HG03439 (cell line): Measurements from ENCODE around the gene TNFRSF1A.

ENCODE experiments used
- ATAC-seq: cut with Tn5 transposase; IDR thresholded peaks from one replicate; pipeline ENCODE4 v1.9.1; 2021; ENCODE audit warnings: mild to moderate bottlenecking, moderate library complexity; ENCODE audit not compliant: unreplicated experiment

The TNFRSF1A gene

DNA sequence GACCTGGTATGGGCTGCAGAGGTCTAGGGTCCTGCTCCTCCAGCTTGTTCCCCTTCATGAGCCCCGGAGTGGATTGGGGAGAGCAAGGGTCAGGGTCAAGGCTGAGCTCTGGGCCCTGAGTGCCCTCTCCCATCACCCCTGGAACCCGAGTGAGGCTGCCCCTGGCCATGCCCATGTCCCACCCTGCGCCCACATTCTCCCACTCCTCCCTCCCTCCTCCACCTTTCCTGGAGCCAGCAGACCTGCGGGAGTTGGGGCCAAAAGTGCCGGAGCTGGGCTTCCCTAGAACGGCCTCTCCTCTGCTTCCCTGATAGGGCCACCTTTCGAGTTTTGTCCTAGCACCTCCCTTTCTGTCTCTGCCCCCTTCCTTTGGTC lies 32.9 kb upstream of the TNFRSF1A start:
- no peak for ATAC-seq

DNA sequence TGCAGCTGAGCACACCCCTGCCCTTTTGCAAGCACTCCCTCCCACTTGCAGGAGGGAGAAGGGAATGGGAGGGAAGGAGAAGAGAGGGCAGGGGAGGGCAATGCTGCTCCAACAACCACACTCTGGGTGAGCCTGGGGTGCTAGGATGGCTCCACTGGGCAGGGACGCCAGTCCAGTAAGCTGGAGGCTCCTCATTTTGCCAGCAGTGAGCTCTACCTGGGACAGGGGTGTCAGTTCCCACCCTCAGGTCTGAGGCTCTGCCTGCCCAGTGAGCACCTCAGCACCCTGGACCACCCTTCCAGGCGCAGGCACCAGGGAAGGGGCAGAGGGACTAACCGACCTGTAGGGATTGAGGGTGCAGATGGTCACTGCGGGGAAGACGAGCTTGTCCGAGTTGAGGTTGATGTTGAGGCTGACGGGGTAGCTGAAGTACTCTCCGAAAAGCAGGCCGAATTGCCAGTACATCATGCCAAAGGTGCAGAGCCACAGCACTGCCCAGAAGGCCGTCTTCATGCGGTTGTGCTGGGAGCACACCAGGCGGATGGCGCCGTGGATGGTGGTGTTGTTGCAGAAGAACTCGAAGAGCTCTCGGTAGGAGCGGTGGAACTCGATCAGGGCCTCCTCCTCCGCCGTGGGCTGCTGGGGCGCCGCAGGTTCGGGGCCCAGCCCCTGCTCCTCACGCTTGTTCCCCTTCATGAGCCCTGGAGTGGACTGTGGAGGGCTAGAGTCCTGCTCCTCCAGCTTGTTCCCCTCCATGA lies 32.3 kb upstream of the TNFRSF1A start:
- no peak for ATAC-seq

GRCh38 chr12:6373022-6373787 lies 31.3 kb upstream of the TNFRSF1A start:
- no peak for ATAC-seq

GRCh38 chr12:6372403-6373003 lies 30.6 kb upstream of the TNFRSF1A start:
- ATAC-seq: no peak

DNA sequence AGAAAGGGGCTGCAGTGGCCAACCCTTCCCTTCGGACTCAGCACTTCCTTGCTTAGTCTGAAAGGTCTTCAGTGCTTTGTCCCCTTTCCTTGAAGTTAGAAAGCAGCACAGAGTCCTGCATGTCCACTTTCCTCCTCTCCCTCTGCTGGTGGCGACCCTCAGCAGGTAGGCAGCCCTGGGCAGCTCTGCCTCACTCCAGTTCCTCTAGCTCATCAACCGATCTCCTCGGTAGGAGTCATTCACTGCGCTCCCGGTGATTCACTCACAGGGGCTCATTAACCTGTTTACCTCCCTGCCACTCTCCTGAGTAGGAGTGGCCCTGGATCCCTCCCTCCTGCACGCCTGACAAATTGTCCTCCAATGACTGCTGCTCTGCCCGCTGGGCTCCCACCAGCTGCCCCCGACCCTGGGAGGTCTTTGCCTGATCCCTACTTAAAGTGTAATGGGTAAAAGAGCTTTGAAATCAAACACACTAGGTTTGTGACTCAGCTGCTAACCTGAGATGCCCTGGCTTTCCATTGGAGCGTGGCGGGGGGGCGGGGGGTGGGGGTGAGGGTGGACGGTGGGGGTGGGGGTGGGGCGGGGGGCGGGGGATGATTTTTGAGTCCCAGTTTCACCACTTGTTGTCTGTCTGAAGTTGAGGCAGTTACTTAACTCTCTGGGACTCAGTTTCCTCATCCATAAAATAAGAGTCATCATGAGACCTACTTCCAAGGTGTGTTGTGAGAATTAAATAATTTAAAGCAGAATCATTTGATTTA lies 29.3 kb upstream of the TNFRSF1A start:
- no peak for ATAC-seq

DNA sequence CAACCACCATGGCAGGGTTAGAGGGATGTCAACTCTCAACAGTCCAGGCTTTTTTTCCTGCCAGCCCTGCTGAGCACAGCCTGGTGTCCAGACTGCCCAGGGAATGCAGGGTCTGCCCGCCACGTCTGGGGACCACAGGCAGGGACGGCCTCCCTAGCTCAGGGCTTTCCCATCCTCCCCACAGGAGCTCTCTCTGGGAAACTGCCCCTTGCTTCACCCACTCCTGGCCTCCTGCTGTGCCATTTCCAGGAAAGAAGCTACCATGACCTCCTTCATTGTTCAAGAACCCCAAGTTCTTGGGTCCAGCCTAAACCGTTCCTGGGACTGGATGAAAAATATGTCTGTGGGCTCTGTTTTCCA lies 28.7 kb upstream of the TNFRSF1A start:
- ATAC-seq: no peak

- ATAC-seq: no peak
Measured at GRCh38 chr12:6369916-6370575, 28.2 kb upstream of the TNFRSF1A start.

- ATAC-seq: no peak
Measured at GRCh38 chr12:6368906-6369525, 27.1 kb upstream of the TNFRSF1A start.

- no peak for ATAC-seq
Measured at GRCh38 chr12:6367969-6368892, 26.4 kb upstream of the TNFRSF1A start.

DNA sequence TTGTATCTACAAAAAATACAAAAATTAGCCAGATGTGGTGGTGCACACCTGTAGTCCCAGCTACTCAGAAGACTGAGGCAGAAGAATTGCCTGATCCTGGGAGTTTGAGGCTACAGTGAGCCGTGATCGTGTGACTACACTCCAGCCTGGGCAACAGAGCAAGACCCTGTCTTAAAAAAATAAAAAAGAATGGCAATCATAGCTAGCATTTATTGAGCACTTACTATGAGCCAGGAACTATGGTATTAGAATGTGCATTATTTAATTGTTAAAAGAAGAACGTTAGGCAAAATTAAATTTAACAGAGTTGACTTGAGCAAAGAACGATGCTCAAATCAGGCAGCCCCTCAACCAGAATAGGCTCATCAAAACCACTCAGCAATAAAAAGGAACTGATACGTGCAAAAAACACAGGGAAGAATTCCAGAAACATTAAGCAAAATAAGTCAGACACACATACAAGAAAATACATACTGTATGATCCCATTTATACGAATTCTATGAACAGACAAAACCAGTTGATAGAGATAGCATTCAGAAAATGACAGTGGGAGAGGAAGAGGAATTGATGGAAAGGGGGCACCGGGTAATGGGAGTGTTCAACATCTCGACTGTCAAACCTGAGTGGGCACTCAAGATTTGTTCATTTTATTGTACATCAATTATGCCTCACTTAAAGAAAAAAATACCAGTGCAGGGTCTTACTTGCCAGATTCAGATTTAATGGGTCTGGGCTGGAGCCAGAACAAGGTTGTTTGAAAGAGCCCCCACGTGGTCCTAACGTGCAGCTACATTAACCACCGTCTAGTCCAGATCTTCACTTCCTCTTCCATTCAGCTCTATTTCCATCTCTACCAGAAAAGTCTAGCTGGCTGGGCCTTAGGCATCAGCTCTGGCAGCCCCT lies 25.4 kb upstream of the TNFRSF1A start:
- no peak for ATAC-seq

- ATAC-seq: no peak
Measured at GRCh38 chr12:6364044-6364374, 22.1 kb upstream of the TNFRSF1A start.

DNA sequence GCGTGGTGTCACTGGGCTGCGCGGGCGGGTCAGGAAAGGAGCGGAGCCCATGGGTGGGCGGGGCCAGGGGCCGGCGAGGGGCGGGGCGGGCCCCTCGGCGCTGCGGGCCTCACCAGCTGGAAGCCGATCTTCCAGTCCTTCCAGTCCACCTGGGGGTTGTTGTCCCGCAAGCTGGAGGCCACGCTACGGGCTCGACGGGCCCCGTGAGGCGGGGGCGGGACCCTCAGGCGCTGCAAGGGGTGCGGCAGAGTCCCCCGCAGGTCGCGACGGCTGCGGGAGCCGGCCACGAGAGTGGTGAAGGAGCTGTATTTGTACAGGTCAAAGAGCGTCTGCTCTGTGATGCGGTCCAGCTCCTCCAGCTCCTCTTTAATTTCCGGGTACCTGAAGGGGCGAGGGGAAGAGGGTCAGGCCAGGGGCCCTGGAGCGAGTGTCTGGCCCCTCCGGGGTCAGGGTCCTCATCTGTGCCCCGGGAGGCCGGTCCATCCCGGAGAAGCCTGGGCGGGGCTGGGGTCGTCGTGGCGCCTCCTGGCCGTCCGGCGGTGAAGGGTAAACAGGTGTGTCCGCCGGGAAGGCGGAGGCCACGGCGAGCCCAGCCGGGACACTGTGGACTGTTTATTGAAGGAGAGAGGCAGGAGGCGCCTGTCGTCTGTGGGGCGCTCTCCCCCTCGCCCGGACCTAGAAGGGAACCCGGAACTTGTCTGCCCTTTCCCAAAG lies 21.6 kb upstream of the TNFRSF1A start:
- ATAC-seq: no peak

- ATAC-seq: no peak
Measured at GRCh38 chr12:6363010-6363329, 21.1 kb upstream of the TNFRSF1A start.

GRCh38 chr12:6362403-6362802 lies 20.5 kb upstream of the TNFRSF1A start:
- ATAC-seq: no peak

DNA sequence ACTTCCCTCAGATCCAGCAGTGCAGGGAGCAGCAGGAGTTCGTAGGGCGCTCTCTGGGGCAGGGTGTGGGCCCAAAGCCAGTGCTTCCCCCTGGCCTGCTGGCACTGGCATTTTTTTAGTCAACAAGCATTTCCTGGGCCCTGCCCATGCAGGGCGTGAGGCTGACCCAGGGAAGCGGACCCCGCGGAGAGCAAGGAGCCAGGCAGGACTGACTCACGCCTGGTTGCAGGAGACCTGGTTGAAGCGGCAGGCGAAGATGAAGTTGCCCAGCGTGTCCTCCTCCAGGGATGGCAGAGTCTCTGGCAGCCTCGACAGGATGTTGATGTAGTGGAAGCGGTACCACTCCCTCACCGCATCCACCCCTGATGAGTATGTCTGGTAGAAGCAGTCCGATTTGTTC lies 20.0 kb upstream of the TNFRSF1A start:
- no peak for ATAC-seq

DNA sequence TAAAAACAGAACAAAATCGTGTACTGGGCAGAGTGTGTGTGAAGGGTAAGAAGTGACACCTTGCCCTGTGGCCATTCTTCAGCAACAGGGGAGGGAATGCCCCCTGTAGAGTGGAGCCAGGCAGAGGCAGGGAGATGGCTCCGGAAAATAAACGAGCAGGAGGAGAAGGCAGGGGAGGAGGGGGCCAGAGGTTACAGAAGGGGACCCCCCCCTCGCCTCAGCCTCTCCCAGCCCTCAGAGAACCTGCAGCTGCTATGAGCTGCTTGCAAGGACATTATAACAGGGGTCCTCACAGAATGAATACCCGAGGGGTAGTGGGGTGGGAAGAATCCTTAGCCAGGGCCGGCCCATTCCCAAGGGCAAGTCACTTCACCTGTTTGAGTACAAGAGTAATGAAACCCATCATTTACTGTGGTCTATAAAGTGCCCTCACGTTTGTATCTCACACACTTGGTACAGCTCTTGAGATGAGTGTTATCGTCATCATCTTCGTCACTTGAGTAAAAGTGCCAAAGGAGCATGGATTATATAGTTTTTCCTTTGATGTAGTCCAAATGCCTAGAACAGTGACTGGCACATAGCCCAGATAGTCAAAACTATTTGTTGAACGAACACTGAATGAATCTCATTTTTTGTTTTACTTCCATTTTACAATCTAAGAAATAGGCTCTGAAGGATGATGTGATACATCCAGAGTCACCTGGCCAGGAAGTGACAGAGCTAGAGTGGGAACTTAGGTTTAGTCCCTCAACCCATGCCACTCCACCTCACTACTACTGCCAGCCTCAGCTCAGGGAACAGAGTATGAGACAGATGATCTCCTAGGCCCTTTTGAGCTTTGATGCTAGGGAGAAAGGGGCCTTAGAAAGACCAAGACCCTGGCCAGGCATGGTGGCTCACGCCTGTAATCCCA lies 19.0 kb upstream of the TNFRSF1A start:
- no peak for ATAC-seq

- no peak for ATAC-seq
Measured at GRCh38 chr12:6360080-6360571, 18.2 kb upstream of the TNFRSF1A start.
